HG02943 (cell line): Measurements from ENCODE around the gene PSMB11.

Source experiments
- ATAC-seq: cut with Tn5 transposase; IDR thresholded peaks from one replicate; pipeline ENCODE4 v1.9.1; 2021; ENCODE audit warnings: mild to moderate bottlenecking, low read depth, moderate library complexity; ENCODE audit not compliant: unreplicated experiment

PSMB11 gene

DNA sequence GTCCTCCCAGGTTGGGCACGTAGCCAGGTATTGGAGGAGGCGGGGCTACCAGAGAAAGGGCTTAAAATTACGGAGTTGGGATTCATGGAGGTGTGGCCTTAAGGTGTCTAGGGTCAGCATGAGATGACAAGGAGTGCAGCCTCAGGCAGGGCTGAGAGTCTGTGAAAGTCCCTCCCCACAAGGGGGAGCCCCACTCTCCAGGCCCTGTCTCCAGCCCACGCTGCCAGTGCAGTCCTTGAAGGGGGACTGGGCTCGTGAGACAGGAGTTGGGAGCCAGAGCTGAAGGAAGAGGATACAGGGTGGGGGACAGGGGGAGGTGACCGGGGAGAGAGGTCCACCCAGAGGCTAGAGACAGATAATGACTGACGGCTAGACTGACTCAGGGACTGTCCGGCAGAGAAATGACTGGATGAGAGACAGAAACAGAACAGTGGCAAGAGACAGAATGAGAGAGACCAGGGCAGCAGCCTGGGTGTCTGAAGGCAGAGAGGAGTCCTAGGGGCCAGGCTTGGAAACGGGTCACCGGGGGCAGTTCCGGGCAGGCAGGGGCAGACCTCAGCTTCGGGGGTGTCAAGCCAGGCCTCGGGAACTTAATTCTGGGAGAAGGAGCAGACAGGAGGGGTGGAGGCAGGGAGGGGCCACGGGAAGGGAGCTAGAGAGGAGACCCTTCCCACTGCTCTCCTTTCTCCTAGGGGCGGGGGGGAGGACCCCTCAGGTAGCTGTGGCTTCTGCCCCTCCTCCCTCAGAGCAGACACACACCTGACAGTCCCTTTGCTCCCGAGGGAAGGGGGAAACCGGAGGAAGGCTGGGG, 14.3 kb downstream of the PSMB11 start:
- ATAC-seq = no peak

DNA sequence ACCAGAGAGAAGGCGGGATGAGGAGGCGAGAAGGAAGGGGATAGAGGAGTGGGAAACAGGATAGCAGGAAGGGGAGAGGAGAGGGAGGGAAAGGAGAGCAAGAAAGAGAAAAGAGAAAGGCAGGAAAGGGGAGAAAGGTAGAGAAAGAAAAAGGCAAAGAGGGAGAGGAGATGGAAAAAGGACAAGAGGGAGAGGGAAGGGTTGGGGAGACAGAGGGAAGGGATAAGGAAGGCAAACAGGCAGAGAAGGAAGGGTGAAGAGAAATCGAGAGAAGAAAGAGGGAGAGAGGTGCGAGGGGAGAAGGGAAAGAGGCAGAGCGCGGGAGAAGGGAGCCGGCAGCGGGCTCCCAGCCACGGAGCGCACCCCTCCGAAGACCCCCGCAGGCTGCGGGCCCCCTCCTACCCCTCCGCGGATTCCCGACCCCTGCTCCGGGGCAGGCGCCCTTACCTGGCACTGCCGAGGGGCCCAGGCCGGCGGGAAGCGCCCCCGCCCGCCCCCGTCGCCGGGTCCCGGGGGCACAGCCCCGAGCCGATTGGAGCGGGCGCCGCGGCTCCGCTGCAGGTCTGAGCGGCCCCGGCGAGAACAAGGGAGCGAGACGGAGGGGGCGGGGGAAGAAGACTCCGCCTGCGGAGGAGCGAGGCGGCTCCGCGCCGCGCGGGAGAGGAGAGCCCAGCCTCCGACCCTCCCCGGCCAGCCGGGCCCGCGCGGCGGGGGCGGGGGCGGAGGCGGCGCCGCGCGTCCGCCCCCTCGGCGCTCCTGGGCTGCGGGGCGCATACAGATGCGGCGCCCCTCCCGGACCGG, 15.1 kb downstream of the PSMB11 start, which contains the start of gene CDH24:
CDH24 (minus strand) TSS at position 565 of the 801 bp plus-strand sequence. CDS start 1,787 bp downstream, outside the sequence.
- no peak for ATAC-seq

DNA sequence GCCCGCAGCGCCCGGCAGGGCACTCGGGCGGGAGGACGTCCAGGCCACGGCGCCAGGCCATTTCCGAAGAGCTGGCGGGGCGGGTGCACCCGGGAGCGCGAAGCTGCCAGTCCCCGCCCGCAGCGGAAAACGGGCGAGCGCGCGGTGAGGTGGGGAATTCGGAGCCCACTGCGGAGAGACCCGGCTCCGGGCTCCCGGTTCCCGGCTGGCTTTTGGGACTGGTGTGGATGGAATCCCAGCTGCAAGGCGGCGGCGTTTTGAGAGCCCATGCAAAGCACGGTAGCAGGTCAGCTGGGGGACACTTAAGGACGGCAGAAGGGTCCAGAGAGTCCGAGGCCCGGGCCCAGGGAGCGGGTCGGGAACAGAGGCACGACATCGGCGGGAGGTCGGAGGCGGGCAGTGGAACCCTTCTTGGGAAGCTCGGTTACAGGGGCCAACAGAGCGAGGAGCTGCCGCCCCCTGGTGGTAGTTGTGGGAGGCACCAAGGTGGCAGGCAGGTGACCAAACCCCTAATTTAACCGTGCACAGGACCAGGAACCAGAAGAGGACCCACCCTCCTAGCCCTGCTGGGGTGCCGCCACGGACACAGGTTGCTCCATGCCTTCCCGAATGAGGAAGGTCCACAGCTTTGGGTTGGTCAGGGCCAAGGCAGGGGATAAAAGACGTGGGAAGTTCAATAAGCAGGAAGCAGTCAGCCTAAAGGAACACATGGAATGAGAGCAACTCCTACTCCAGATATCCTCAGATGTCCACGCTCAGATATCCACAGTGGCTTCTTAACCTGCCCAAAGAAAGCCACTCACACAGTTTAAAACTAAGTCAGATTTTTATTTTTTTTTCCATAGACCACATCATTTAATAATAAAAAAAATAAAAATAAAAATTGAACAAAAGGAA, 16.0 kb downstream of the PSMB11 start:
- peak; percentile 59 for ATAC-seq

DNA sequence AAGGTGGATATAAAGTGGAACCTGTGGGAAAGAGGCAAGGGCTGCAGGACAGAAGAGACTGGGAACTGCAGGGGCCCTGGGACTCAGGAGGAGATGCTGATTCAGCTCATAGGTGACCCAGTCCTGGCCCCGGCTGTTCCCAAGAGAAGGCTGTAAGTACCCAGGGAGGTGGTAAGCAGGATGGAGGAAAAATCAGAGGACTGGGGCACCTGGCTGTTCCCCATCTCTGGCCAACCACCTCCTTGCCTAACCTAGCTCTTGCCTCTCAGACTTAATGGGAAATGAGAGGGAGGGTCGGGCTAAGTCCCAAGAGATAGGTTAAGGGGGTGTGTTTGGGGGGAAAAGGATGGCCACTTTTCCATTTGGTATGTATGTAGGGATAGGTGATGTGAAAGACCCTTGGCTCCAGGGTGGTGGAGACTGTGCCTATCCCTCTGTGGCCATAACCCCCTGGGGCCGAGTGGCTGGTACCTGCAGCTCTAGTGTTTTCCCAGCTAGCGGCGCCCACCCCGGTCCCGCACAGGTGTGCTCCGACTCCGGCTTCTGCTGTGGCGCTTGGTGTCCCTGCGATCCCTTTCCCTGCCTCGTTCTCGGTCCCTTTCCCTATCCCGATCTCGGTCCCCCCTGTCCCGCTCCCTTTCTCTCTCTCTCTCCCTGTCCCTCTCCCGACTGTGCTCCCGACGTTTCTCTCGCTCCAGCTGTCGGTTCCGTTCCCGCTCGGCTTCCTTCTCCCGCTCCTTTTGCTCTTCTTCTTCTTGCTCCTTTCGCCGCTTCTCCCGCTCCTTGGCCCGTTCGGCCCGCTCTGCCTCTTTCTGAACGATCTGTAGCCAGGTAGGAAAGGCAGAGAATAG, 16.9 kb downstream of the PSMB11 start:
- ATAC-seq = no peak

DNA sequence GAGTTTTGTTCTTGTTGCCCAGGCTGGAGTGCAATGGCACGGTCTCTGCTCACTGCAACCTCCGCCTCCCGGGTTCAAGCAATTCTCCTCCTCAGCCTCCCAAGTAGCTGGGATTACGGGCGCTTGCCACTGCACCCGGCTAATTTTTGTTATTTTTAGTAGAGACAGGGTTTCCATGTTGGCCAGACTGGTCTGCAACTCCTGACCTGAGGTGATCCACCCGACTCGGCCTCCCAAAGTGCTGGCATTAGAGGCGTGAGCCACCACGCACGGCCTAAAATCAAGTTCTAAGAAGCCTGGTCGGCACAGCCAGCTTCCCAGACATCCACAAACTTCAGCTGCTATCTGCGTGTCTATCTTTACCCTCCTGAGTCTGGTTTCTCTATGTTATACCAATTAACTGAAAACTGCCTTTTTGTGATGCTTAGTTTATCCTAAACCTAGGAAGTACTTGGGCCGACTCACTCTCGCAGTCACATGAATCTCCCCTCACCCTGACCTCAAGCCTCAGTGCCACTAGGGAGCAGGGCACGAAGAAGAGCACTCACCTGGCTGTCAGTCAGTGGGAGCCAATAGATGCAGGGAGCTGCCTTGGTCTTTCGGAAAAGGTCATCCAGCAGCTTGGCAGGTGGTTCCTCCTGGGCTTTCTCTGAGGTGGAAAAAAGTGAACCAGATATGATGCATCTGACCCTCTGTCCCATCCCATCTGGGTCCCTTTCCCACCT, 18.7 kb downstream of the PSMB11 start:
- no peak for ATAC-seq

DNA sequence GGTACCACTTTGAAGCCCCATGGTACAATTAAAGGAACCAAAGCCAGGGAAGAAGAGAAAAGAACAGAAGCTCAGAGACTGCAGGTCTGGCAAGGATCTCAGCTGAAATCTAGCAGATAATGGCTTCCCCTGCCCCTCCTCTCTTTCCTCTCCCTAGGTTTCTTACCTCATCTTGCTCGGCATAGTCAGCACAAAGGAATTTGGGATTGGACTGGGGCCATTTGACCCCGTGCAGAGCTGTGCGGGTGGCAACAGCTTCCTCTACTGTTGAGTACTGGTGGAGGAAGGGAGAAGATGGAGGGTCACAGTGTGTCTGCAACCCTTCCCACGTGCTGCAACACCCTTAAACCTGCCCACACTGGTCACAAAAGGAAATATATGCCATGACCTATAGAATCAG, 20.0 kb downstream of the PSMB11 start:
- ATAC-seq = no peak

DNA sequence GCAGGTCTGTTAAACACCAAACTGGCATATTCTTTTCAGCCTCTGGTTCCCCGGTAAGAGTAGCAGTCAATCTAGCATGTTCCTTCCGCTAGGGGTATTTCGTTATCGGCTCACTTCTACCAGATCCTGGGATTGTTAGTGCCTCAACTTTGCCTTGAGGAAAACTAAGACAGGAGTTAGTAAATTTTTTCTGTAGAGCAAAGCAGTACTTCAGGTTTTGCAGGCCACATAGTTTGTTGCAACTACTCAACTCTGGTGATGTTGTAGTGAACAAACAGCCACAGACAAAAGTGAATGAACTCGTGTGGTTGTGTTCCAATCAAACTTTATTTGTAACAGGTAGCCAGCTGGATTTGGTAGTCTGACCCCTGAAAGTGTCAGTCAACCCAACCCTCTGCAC, 21.6 kb downstream of the PSMB11 start:
- no peak for ATAC-seq

DNA sequence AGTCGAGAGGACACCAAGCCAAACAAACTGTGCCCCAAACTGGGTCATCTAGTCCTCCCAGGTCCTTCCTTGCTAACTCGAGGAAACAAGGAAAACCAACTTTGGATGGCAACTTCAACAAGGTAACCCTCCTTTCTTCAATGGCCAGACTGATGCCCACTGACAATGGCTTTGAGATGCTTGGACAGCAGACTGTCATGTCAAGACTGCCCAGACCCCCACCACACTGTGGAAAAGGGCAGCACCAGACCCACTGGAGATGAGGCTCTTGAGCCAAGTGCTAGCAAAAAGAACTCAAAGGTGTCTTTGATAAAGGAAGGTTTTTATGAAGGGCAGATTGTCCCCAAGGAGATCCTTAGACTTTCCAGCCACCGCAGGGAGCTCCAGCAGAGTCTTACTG, 24.4 kb downstream of the PSMB11 start:
- ATAC-seq = no peak

DNA sequence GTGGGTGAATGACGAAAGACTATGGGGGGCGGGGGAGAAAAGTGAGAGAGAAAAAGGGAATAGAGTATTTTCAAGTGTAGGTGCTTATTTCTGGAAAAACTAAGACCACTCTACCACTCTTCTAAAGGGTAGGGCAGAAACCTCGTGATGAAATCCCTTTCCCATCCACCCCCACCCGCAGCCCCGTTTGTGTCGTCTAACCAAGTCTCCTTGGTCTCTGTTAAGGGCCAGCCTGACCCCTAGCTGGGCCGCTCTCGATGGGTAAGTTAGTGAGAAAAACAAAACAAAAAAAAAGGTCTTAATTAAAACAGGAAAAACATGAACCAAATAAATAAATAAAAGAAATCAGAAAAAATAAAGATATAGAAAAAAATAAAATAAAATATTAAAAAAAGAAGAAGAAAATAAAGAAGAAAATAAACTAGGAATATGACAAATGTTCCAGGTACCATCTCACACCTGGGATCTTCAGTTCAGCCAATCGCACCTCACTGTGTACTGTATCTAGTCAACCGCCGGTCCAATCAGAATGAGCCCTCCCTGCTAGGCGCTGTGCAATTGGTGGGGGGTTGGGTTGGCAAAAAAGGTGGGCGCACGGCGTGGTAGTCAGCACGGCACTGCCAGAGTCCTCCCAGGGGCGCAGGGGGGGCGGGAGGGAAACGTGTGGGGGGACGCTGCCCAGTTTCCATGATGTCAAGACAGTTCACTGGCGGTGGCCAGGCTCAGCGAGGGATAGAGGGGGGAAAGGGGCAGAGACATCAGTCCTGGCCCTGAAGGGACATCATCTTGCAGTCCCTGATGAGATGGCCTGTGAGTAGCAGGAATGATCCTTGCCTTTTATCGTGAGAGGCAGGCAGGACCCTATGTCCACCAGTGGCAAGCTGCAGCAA, 25.1 kb downstream of the PSMB11 start:
- no peak for ATAC-seq

DNA sequence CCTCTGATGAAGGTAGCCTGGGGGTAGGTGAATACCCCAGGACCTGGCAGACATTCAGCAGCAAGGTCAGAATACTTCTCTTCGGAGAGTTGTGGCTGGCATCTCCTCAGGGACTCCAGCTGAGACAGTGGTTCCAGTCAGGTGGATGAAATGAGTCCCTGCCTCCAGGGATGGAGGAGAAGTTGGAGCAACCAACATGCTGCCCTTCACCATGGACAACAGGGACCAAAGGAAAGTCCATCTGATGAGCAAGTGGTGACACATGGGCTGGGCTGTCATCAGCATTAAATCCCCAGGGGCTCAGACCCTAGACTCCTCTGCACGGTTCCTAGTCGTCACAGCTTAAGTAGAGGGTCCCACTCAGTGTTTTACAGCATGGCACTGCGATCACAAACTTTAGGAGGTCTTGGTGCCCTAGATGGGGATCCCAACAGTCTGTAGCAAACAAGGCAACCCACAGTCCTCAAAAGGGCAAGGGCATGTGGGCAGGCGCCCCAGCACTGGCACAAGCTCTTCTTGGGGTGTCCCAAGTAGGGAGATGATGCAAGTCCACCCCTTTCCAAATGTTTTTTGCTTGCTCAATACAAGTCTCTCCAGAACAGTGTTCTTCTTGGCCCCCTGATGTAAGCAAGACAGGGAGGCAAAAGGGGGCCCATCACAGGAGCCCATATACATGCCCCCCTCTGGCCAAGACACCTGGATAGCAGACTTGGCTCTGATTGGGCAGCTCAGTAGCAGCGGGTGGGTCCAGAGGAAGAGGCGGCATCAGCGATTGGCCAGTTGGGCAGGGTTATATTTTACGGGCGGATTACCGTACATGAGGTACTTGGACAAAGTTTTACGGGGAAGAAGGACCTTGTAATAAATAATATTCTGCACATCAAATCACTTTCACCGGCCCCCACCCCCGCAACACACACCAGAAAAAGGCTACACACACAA, 26.1 kb downstream of the PSMB11 start:
- ATAC-seq = no peak

DNA sequence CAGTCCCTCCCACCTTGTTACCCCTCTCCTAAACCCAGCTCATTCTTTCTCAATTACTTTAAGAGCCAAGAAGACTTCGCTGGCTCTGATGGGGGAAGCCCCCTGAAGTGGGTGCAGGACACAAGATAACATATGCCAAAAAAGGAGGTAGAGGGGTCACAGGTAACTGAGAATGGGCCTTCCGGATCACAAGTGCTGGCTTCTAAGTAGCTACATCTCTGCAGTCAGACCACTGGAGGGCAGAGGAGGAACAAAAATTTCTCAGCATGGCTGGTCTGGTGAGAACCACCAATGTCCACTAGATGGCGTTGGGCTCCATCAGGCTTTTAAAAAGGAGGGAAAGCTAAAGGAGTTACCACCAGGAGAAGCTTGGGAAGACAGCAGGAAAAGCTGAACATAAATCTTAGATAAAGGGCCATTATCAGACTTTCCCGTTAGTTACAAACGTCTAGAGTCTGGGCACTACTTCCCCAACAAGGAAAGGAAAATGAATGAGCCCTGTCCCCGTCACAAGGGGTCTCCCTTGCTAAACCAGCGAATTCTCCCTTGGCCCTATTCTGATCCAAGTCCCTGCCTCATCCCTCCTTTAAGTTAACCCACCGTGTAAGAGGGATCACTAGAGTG, 26.9 kb downstream of the PSMB11 start:
- no peak for ATAC-seq

DNA sequence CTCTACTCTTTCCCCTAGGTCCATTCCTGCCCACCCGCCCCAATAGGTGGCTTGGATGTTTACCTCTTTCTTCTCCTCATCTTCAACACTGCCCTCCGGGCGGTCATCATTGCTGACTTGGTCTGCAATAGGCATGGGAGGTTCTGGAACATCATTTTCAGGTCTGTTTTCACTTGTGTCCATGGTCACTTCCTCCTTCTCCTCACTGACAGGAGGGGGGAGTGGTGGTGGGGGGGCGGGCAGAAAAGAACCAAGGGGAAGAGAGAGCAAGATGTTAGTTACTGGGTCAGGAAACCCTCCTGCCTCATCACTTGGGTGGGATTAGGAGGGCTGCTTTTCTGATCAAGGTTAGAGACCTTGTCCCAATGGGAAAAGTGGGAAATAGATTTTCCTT, 27.4 kb downstream of the PSMB11 start:
- no peak for ATAC-seq

DNA sequence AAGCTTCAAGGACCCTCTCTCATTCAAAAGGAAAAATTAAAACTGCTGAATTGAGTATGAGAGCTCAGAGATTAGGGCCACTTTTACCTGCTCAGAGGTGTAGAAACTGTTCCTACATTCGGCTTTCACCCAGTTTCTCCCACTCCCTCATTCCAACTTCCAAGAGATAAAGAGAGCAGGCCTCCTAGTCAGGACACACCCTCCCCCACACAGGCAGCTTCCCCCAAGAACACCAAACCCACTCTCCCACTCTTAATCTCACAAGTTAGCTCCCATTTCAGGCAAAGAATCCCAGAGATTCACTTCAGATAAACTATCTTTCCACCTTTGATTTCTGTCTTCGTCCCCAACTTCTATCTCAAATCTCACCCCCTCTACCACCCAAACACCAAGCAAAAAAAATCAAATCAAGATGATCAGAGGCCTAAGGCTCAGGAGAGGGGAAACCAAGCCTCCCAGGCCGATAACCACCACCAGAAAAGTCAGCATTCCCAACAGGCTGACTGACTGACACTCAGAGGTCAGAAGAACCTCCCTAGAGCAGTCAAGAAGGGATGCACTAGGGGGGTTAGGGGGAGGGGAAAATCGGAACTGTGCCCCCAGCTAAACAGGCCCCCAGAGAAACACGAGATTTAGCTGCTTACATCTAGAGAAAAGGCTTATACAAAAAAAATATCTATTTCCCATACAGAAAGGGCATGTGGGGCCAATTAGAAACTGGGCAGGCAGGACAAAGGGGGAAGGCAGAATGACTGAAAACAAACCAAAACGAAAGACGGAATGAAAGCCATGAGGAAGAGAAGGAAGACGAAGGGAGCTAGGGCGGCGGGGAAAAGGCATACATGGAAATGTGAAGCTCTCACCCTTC, 28.5 kb downstream of the PSMB11 start:
- no peak for ATAC-seq

DNA sequence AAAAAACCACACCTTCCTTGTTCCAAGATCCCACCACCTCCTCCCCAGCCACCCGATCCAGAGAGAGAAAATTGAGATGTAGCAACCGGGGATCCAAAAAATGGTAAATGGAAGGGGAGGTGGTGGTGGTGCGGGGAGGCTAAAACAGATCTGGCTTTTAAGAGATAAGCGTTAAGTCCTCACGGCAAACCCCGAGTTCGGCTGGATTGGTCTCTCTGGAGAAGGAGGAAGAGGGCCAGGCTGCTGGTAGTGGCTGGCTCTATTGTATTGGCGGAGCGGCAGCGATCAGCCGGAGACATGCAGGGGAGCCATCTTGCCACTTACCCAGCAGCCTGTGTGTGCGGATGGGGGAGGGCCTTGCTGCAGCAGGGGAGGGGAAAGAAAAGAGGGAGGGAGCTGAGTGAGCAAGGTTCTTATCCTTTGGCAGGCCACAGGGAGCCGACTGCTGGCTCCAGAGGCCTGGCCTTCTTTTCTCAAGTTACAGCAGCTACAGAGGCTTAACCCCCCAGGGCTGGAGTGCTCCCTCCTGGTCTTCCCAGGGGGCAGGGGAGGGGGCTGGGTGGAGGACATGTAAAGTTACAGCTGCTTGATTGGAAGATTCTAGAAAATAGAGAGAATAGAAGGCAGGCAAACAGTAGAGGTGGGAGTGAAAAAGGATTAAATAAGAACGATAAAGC, 29.4 kb downstream of the PSMB11 start:
- peak; percentile 87 for ATAC-seq

DNA sequence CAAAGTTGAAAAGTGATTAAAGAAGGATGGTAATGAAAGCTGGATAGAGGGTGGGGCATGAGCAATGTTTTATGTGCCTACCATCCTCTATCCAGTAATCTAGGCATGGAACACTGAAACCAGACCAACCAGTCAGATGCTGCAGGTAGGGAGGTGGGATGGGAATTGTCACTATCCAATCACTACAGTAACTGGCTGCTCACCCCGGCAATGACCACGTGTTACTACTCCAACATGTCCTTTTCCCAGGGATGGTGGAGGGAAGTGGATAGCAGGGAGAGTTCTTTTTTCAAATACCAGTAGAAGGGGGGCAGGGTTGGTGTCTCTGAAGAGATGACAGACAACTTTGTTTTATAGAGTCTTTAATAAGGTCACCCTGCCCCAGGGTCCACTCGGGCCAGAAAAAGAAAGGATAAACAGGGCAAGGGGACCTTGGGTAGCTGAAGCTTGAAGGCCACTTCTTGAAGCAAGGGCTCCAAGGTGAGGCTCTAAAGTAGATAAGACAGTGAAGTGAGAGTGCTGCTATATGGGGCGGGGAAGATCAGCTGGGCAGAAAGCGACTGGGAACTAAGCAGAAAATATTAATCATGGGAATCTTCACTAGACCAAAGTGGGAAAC, 30.0 kb downstream of the PSMB11 start:
- no peak for ATAC-seq
